Central memory CD8-positive, alpha-beta T cell (primary cell): Measurements from ENCODE around the gene STN1.

Experiments
- ATAC-seq: fragments of 150-1000 bp; cut with Tn5 transposase; replicated peaks from 2 replicates; pipeline ENCODE4 v1.10.0; 2022; ENCODE audit warnings: mild to moderate bottlenecking, moderate FRiP score, moderate number of reproducible peaks; ENCODE audit not compliant: poor library complexity, severe bottlenecking; ENCODE audit errors: extremely low read depth
- DNase-seq, 2 donors: peaks; one replicate each; pipeline ENCODE4 v3.0.0; 2021; ENCODE audit warnings: low spot score in 2 of 2
- H3K27ac Mint-ChIP-seq: one replicate; pipeline ENCODE4 v1.8.0; 2022; ENCODE audit warnings: low read depth, mild to moderate bottlenecking, moderate library complexity, mixed read lengths
- H3K27me3 Mint-ChIP-seq: one replicate; pipeline ENCODE4 v1.8.0; 2022; ENCODE audit warnings: mixed read lengths
- H3K36me3 Mint-ChIP-seq: one replicate; pipeline ENCODE4 v1.8.0; 2022; ENCODE audit warnings: mild to moderate bottlenecking, moderate library complexity, mixed read lengths; ENCODE audit not compliant: insufficient read depth
- H3K4me1 Mint-ChIP-seq: one replicate; pipeline ENCODE4 v1.8.0; 2022; ENCODE audit warnings: mixed read lengths
- H3K4me3 Mint-ChIP-seq: one replicate; pipeline ENCODE4 v1.8.0; 2022; ENCODE audit warnings: mild to moderate bottlenecking, moderate library complexity, mixed read lengths
- H3K9me3 Mint-ChIP-seq: one replicate; pipeline ENCODE4 v1.8.0; 2022; ENCODE audit warnings: mixed read lengths

The STN1 gene

GRCh38 chr10:103941801-103942200, 23.8 kb upstream of the STN1 start:
- ATAC-seq (no peak), DNase-seq (no peak)
- Mint-ChIP-seq H3K27me3 (no peaks in the 10 kb centered on the region), H3K36me3 (no peaks in the 10 kb centered on the region), H3K4me1 (no peaks in the 10 kb centered on the region), H3K4me3 (no peak overlapping the region), H3K27ac (no peak overlapping the region), H3K9me3 (no peaks in the 10 kb centered on the region)

DNA sequence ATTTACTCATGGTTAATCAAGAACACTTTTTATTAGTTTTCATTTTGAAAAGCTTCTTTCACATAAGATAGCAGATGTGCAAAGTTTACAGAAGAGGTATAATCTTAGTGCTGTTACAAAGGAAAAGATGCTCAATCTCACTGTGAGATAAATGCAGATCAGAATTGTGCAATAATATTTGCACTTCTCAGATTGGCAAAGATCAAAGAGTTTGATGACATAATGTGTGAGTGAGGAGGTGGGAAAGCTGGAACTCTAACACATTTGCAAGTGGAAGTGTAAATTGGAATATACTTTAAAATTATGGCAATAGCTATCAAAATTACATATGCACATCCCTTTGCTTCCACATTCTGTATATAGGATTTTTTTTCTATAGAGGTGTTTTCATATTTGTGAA, 21.5 kb upstream of the STN1 start:
- no peaks in the 10 kb centered on the region for H3K4me1 Mint-ChIP-seq
- no peak overlapping the region for H3K27ac Mint-ChIP-seq
- no peaks in the 10 kb centered on the region for H3K27me3 Mint-ChIP-seq
- ATAC-seq (no peak), DNase-seq (no peak)
- no peaks in the 10 kb centered on the region for H3K36me3 Mint-ChIP-seq
- no peaks in the 10 kb centered on the region for H3K9me3 Mint-ChIP-seq
- no peak overlapping the region for H3K4me3 Mint-ChIP-seq

- Mint-ChIP-seq H3K36me3 (peaks cover 3% of the 10 kb centered on the region), H3K9me3 (no peaks in the 10 kb centered on the region), H3K4me3 (no peak overlapping the region), H3K27ac (no peak overlapping the region), H3K4me1 (no peaks in the 10 kb centered on the region), H3K27me3 (no peaks in the 10 kb centered on the region)
- no peak for DNase-seq
- ATAC-seq, result no peak
These were observed 18.0 kb upstream of the STN1 start for GRCh38 chr10:103936022-103936421.

- H3K4me1 Mint-ChIP-seq, result no peaks in the 10 kb centered on the region
- peaks cover 3% of the 10 kb centered on the region for H3K36me3 Mint-ChIP-seq
These were observed 16.3 kb upstream of the STN1 start for GRCh38 chr10:103934308-103934707.

DNA sequence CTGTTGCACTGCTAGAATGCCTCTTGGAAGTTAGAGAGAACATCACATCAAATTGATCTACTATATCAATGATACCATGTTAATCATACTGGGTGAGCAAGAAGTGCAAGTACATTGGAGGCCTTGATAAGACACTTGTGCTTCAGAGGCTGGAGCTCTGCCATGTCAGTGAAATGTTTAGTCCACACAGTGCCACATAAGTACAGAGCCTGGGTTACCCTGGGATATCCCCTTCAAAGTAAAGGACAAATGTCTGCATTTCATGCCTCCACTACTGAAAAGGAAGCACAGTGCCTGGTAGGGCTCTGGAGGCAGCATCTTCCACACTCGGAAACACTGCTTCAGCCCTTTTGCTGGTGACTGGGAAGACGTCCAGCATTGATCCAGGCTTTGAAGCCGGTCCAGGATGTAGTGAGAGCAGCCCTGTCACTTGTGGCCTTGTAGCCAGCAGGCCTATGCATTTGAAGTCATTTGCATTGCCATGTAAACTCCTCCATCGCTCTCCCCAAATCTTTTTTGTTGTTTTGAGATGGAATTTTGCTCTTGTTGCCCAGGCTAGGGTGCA, 15.7 kb upstream of the STN1 start:
- Mint-ChIP-seq H3K4me1 (no peaks in the 10 kb centered on the region), H3K36me3 (peaks cover 3% of the 10 kb centered on the region), H3K4me3 (no peak overlapping the region), H3K27me3 (no peaks in the 10 kb centered on the region), H3K27ac (no peak overlapping the region), H3K9me3 (no peaks in the 10 kb centered on the region)
- ATAC-seq (no peak), DNase-seq (no peak)

More at GRCh38 chr10:103934308-103934707, 16.3 kb upstream of the STN1 start:
- H3K27me3 Mint-ChIP-seq, result no peaks in the 10 kb centered on the region
- no peaks in the 10 kb centered on the region for H3K9me3 Mint-ChIP-seq
- ATAC-seq, result no peak
- H3K4me3 Mint-ChIP-seq, result no peak overlapping the region
- DNase-seq, result no peak
- no peak overlapping the region for H3K27ac Mint-ChIP-seq

- DNase-seq (no peak), ATAC-seq (no peak)
- Mint-ChIP-seq H3K4me3 (no peak overlapping the region), H3K36me3 (peaks cover 3% of the 10 kb centered on the region), H3K4me1 (no peaks in the 10 kb centered on the region), H3K9me3 (no peaks in the 10 kb centered on the region), H3K27ac (no peak overlapping the region), H3K27me3 (no peaks in the 10 kb centered on the region)
These were observed 15.0 kb upstream of the STN1 start for GRCh38 chr10:103932971-103933370.

GRCh38 chr10:103932271-103932670, 14.3 kb upstream of the STN1 start:
- H3K27me3 Mint-ChIP-seq, result no peaks in the 10 kb centered on the region
- H3K9me3 Mint-ChIP-seq, result no peaks in the 10 kb centered on the region
- no peak for DNase-seq
- no peak for ATAC-seq
- no peak overlapping the region for H3K27ac Mint-ChIP-seq
- no peaks in the 10 kb centered on the region for H3K4me1 Mint-ChIP-seq
- H3K36me3 Mint-ChIP-seq, result peaks cover 3% of the 10 kb centered on the region
- no peak overlapping the region for H3K4me3 Mint-ChIP-seq

DNA sequence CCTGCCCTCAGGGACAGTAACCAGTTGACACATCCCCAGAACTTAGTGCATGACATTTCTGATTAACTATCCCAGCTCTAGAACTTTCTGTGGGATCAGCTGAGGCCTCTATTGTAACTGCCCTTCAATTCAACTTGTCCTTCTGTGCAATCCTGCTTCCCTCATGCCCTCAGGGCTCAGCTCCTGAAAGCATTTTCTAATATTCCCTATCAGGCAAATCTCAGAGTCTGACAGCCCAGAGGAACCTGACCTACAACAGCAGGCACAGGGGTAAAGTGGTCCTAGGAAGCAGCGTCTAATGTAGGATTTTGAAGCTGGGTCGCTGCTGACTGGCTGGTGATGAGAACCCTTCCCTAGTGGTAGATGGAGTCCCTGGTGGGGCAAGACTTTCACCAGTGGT, 13.6 kb upstream of the STN1 start:
- Mint-ChIP-seq H3K27me3 (no peaks in the 10 kb centered on the region), H3K4me1 (no peaks in the 10 kb centered on the region), H3K36me3 (peaks cover 3% of the 10 kb centered on the region), H3K27ac (no peak overlapping the region), H3K9me3 (no peaks in the 10 kb centered on the region), H3K4me3 (no peak overlapping the region)
- no peak for ATAC-seq
- no peak for DNase-seq

DNA sequence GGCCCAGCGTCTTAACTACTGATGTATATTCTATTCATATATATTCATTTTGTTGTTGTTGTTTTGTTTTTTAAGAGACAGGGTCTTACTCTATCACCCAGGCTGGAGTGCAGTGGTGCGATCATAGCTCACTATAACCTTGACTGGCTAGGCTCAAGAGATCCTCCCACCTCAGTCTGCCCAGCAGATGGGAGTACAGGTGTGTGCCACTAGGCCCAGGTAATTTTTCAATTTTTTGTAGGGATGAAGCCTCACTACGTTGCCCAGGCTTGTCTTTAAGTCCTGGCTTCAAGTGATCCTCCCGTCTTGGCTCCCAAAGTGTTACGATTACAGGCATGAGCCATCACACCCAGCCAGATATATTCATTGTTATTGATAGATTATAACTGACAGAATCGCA, 12.9 kb upstream of the STN1 start:
- no peak for ATAC-seq
- H3K27ac Mint-ChIP-seq, result no peak overlapping the region

GRCh38 chr10:103930449-103930848, 12.5 kb upstream of the STN1 start:
- H3K27me3 Mint-ChIP-seq, result no peaks in the 10 kb centered on the region
- DNase-seq (no peak), ATAC-seq (no peak)
- no peak overlapping the region for H3K4me3 Mint-ChIP-seq
- no peak overlapping the region for H3K27ac Mint-ChIP-seq
- H3K9me3 Mint-ChIP-seq, result no peaks in the 10 kb centered on the region
- peaks cover 3% of the 10 kb centered on the region for H3K36me3 Mint-ChIP-seq
- H3K4me1 Mint-ChIP-seq, result no peaks in the 10 kb centered on the region

More for the DNA sequence above, 12.9 kb upstream of the STN1 start:
- Mint-ChIP-seq H3K4me1 (no peaks in the 10 kb centered on the region), H3K36me3 (peaks cover 3% of the 10 kb centered on the region), H3K4me3 (no peak overlapping the region), H3K9me3 (no peaks in the 10 kb centered on the region), H3K27me3 (no peaks in the 10 kb centered on the region)
- DNase-seq, result no peak

DNA sequence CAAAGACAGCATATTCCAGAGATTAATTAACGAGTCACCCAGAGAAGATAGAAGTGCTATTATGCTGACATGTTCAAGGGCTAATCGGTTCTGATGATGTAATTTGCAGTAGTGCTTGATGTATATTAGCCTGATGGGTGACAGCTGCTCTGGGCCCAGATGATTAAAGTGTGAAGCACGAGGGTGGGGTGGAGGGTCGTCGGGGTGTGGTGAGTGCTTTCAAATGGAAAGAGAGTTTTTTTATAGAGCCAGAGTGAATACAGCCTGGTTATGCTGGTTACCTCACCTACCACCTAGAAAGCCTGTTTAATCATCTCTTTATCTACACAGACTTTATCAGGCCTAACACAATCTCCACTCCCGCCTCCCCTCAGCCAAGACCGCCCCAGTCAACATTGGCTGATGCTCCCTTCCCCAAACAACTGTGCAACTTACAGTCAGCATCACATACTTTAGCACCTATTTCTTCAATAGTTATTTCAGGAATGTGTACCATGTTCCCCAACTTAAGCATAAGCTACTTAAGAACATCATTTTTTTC, 11.5 kb upstream of the STN1 start:
- peaks cover 3% of the 10 kb centered on the region for H3K36me3 Mint-ChIP-seq
- no peak for ATAC-seq

DNA sequence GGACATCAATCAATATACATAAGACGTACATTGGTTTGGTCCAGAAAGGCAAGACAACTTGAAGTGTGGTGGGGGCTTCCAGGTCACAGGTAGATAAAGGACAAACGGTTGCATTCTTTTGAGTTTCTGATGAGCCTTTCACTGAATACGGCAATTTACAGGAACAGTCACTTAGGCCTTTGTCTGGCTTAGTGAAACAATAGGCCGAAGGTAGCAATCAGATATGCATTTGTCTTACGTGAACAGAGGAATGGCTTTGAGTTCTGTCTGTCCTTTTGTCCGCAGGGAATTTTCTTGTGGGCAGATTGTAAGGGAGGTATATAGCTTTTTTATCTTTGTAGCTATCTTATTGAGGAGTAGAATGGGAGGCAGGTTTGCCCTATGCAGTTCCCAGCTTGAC, 10.8 kb upstream of the STN1 start:
- no peak overlapping the region for H3K27ac Mint-ChIP-seq
- no peak for DNase-seq
- H3K27me3 Mint-ChIP-seq, result no peaks in the 10 kb centered on the region
- H3K4me1 Mint-ChIP-seq, result no peaks in the 10 kb centered on the region
- H3K36me3 Mint-ChIP-seq, result no peaks in the 10 kb centered on the region
- no peak for ATAC-seq
- no peak overlapping the region for H3K4me3 Mint-ChIP-seq
- H3K9me3 Mint-ChIP-seq, result no peaks in the 10 kb centered on the region

More for the DNA sequence above, 11.5 kb upstream of the STN1 start:
- no peaks in the 10 kb centered on the region for H3K27me3 Mint-ChIP-seq
- H3K4me3 Mint-ChIP-seq, result no peak overlapping the region
- no peaks in the 10 kb centered on the region for H3K9me3 Mint-ChIP-seq
- DNase-seq, result no peak
- no peak overlapping the region for H3K27ac Mint-ChIP-seq
- no peaks in the 10 kb centered on the region for H3K4me1 Mint-ChIP-seq

DNA sequence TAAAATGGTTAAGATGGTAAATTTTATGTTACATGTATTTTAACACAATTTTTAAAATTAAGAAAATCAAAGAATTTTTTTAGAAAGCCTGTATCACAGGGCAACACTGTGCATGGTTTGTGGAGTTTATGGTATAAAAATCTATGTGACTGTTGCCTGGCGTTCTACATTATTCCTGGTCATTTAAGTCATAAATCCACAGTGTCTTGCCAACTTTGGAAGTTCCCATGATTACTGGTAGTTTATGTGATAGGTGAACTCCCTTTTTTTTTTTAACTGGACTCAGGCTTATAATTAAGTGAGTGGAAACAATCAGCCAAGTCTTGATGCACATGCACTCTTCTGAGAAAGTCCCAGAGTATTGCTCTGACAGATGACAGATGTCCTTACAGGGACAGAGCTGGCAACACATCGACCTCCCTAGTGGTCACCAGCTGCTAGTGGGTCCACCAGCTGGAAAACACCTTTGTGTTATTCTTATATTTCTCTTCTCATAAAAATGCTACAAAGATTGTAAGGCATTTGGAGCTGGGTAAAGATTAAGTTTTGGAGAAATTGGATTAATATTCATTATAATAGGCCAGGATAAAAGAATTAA, 8.8 kb upstream of the STN1 start:
- no peak for DNase-seq
- ATAC-seq, result no peak
- no peaks in the 10 kb centered on the region for H3K4me1 Mint-ChIP-seq
- H3K36me3 Mint-ChIP-seq, result no peaks in the 10 kb centered on the region
- H3K27ac Mint-ChIP-seq, result no peak overlapping the region
- no peak overlapping the region for H3K4me3 Mint-ChIP-seq
- no peaks in the 10 kb centered on the region for H3K9me3 Mint-ChIP-seq
- H3K27me3 Mint-ChIP-seq, result no peaks in the 10 kb centered on the region
